ENCODE results near the gene E2F6.
"Not testable (repeated sequence)": the region's sequence is repeated elsewhere in the genome, so short reads cannot be mapped to it uniquely, and the experiment has no call there.

E2F6 gene

GRCh38 chr2:11407413-11407812 is 58.5 kb downstream of the E2F6 start:
- DNase-seq = no peak
- Mint-ChIP-seq H3K27ac (no peak overlapping the region), H3K4me3 (no peak overlapping the region), H3K36me3 (no peaks in the 10 kb centered on the region), H3K9me3 (no peaks in the 10 kb centered on the region), H3K27me3 (peaks cover 19% of the 10 kb centered on the region), H3K4me1 (peaks cover 3% of the 10 kb centered on the region)
- CTCF ChIA-PET = interaction anchor here (1.0 kb wide), 1 partner anchor 11 kb away, joined by 3 read pairs; no protein-coding TSS in a partner anchor

- no peaks in the 10 kb centered on the region for H3K36me3 Mint-ChIP-seq
- peaks cover 3% of the 10 kb centered on the region for H3K4me1 Mint-ChIP-seq
- DNase-seq = no peak
- no peak overlapping the region for H3K4me3 Mint-ChIP-seq
- H3K27me3 Mint-ChIP-seq = peaks cover 19% of the 10 kb centered on the region
- no peaks in the 10 kb centered on the region for H3K9me3 Mint-ChIP-seq
- no peak overlapping the region for H3K27ac Mint-ChIP-seq
- CTCF ChIA-PET = interaction anchor here (1.0 kb wide), 1 partner anchor 11 kb away, joined by 3 read pairs; no protein-coding TSS in a partner anchor
Measured at GRCh38 chr2:11406958-11407381, 59.0 kb downstream of the E2F6 start.

GRCh38 chr2:11406267-11406957 is 59.5 kb downstream of the E2F6 start:
- CTCF ChIA-PET = no interaction called here
- Mint-ChIP-seq H3K27me3 (peaks cover 16% of the 10 kb centered on the region), H3K4me3 (no peak overlapping the region), H3K36me3 (no peaks in the 10 kb centered on the region), H3K27ac (no peak overlapping the region), H3K9me3 (no peaks in the 10 kb centered on the region), H3K4me1 (peaks cover 3% of the 10 kb centered on the region)
- no peak for DNase-seq

GRCh38 chr2:11405599-11406266 is 60.2 kb downstream of the E2F6 start:
- Mint-ChIP-seq H3K27me3 (peaks cover 11% of the 10 kb centered on the region), H3K4me3 (no peak overlapping the region), H3K36me3 (no peaks in the 10 kb centered on the region), H3K4me1 (peaks cover 3% of the 10 kb centered on the region), H3K9me3 (no peaks in the 10 kb centered on the region), H3K27ac (no peak overlapping the region)
- no peak for DNase-seq
- CTCF ChIA-PET = no interaction called here

- DNase-seq, H3K36me3 Mint-ChIP-seq, CTCF ChIA-PET, H3K9me3 Mint-ChIP-seq, H3K4me1 Mint-ChIP-seq, H3K4me3 Mint-ChIP-seq, H3K27ac Mint-ChIP-seq: not testable (repeated sequence)
- peaks cover 17% of the 10 kb centered on the region for H3K27me3 Mint-ChIP-seq
Measured at GRCh38 chr2:11405074-11405406, 60.9 kb downstream of the E2F6 start.

GRCh38 chr2:11404376-11405073 is 61.4 kb downstream of the E2F6 start:
- no peak for DNase-seq
- Mint-ChIP-seq H3K27me3 (peaks cover 22% of the 10 kb centered on the region), H3K27ac (no peak overlapping the region), H3K36me3 (no peaks in the 10 kb centered on the region), H3K4me1 (peaks cover 3% of the 10 kb centered on the region), H3K4me3 (no peak overlapping the region), H3K9me3 (no peaks in the 10 kb centered on the region)
- CTCF ChIA-PET = no interaction called here

DNA sequence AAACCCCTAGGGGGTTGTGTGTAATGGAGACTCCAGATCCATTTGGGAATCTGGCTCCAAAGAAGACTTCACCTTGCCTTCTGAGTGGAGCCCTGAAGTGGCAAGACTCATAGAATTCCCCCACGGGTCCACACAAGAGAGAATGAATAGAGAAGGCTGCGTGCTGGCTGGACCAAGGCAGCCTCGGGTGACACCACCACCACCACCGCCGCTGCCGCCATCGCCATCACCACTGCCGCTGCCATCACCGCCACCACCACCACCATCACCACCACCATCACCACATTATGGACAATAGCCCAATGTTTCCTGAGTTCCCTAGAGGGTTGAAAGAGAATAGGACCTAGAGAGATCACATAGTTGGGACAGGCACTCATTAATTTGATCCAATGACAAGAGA is 63.5 kb downstream of the E2F6 start:
- CTCF ChIA-PET = no interaction called here
- H3K4me3 Mint-ChIP-seq = no peak overlapping the region
- no peak for DNase-seq
- H3K27ac Mint-ChIP-seq = no peak overlapping the region
- H3K4me1 Mint-ChIP-seq = peaks cover 3% of the 10 kb centered on the region
- H3K27me3 Mint-ChIP-seq = peaks cover 23% of the 10 kb centered on the region
- no peaks in the 10 kb centered on the region for H3K36me3 Mint-ChIP-seq
- no peaks in the 10 kb centered on the region for H3K9me3 Mint-ChIP-seq

- peaks cover 3% of the 10 kb centered on the region for H3K4me1 Mint-ChIP-seq
- no peaks in the 10 kb centered on the region for H3K9me3 Mint-ChIP-seq
- DNase-seq = no peak
- no peak overlapping the region for H3K27ac Mint-ChIP-seq
- CTCF ChIA-PET = no interaction called here
- no peak overlapping the region for H3K4me3 Mint-ChIP-seq
- no peaks in the 10 kb centered on the region for H3K36me3 Mint-ChIP-seq
- peaks cover 15% of the 10 kb centered on the region for H3K27me3 Mint-ChIP-seq
Measured at GRCh38 chr2:11399438-11399762, 66.6 kb downstream of the E2F6 start.

DNA sequence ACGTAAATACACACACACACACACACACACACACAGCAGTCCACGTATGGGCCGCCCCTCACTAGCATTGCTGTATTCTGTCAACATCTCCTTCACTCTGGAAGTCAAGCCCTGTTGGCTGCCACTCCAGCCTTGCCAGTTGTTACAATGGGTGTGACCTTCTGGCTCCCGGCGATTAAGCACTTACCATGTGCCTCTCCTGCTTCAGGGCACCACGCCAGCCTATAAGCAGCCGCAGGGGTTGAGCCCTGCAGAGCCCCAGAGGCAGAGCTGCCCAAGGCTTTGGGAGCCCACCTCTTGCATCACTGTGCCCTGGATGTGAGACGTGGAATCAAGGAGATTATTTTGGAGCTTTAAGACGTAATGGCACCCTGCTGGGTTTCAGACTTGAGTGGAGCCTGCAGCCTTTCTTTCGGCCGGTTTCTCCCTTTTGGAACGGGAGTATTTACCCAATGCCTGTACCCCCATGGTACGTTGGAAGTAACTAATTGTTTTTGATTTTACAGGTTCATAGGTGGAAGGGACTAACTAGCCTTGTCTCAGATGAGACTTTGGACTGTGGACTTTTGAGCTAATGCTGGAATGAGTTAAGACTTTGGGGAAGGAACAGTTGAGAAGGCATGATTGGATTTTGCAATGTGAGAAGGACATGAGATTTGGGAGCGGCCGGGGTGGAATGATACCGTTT is 67.1 kb downstream of the E2F6 start:
- CTCF ChIA-PET = no interaction called here
- no peaks in the 10 kb centered on the region for H3K36me3 Mint-ChIP-seq
- peaks cover 15% of the 10 kb centered on the region for H3K27me3 Mint-ChIP-seq
- H3K4me3 Mint-ChIP-seq = no peak overlapping the region
- no peak overlapping the region for H3K27ac Mint-ChIP-seq
- H3K9me3 Mint-ChIP-seq = no peaks in the 10 kb centered on the region
- H3K4me1 Mint-ChIP-seq = peaks cover under 1% of the 10 kb centered on the region
- DNase-seq = no peak

DNA sequence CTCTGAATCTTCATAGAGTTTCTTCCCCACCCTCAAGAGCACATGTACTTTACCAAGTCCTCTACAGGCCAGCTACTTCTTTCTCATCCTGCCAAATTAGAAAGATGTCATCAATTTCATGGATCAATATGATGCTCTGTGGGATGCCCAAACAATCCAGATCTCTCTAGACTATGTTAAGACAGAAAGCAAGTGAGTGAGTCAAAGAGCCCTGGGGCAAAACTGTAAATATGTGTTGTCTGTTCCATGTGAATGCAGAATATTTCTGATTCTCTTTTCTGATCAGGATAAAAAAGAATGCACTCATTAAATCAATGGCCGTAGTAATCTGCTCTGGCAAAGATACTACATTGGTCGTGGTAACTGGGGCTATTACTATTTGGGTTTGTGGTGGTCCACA is 68.4 kb downstream of the E2F6 start:
- Mint-ChIP-seq H3K27ac (no peak overlapping the region), H3K9me3 (no peaks in the 10 kb centered on the region), H3K36me3 (no peaks in the 10 kb centered on the region), H3K4me3 (no peak overlapping the region), H3K27me3 (peaks cover 15% of the 10 kb centered on the region), H3K4me1 (no peaks in the 10 kb centered on the region)
- DNase-seq = no peak
- CTCF ChIA-PET = no interaction called here

DNA sequence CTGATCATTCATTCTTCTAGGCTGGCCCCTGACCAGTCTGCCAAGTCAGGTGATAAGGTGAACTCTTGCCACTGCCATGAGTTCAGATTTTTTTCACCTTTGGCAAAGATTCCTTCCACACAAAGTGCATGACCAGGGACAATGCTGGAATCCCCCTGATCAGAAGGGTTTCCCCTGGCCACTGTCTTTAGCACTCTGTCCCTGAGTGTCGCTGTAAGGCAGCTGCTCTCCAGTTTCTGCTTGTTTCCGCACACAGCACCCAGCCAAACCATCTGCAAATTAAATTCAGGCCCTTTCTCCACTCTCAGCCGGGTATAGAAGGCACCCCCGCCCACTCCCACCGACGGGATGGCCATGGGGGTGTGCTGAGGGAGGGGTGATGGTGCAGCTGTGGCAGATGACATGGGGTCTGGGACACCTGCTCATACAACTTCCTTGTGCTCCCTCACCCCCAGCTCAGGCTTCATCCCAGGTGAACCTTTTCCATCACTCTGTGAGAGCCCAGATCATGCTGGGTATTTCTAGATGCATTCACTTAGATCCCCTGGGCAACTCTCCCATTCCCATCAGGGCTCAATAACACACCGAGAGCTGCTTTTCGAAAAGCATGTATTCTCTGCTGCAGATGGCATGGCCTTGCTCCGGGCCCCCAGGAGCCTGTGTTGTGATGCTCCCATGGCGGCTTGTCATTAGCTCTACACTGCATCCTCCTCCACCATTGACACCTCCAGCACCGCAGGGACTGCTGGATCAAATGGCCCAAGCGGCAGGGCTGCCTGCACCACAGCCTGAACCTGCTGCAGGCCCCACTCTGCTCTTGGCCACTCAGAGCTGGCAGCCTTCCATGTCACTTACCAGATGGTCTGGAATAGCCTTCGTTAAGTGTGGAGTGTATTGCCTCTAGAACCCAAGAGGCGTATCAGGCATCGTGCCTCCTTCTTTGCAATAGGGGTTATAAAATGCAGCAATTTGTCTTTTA is 69.2 kb downstream of the E2F6 start:
- H3K27ac Mint-ChIP-seq = no peak overlapping the region
- no peaks in the 10 kb centered on the region for H3K36me3 Mint-ChIP-seq
- peaks cover 15% of the 10 kb centered on the region for H3K27me3 Mint-ChIP-seq
- no peak for DNase-seq
- H3K9me3 Mint-ChIP-seq = no peaks in the 10 kb centered on the region
- CTCF ChIA-PET = no interaction called here
- H3K4me1 Mint-ChIP-seq = no peaks in the 10 kb centered on the region
- H3K4me3 Mint-ChIP-seq = no peak overlapping the region

GRCh38 chr2:11396021-11396420 is 69.9 kb downstream of the E2F6 start:
- Mint-ChIP-seq H3K27ac (no peak overlapping the region), H3K36me3 (no peaks in the 10 kb centered on the region), H3K4me1 (no peaks in the 10 kb centered on the region), H3K4me3 (no peak overlapping the region), H3K9me3 (no peaks in the 10 kb centered on the region), H3K27me3 (peaks cover 15% of the 10 kb centered on the region)
- CTCF ChIA-PET = no interaction called here
- no peak for DNase-seq

DNA sequence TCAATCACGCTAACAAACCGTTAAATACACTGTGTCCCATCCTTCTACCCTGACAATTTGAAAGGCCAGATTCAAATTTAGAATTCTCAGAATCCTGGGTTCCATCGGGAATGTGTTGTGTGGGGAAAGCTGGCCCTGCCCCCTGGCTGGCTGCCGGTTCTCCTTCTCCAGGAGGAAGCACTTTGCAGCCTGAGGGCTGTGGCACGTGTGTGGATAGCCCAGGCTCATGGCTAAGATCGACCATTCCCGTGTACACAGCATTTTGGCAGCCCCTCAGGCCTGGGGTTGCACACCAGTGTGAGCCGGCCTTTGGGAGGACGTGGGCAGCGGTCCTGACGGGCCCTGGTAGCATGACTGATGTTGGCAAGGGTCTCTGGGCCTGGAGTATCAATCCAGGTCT is 70.6 kb downstream of the E2F6 start:
- Mint-ChIP-seq H3K36me3 (no peaks in the 10 kb centered on the region), H3K27me3 (peaks cover 12% of the 10 kb centered on the region), H3K4me1 (no peaks in the 10 kb centered on the region), H3K27ac (no peak overlapping the region), H3K4me3 (no peak overlapping the region), H3K9me3 (no peaks in the 10 kb centered on the region)
- CTCF ChIA-PET = no interaction called here
- DNase-seq = no peak

Measured in activated naive CD4-positive, alpha-beta T cell treated with anti-CD3 and anti-CD28 coated beads, Interleukin-2, amount 10 ng/mL, durations not matched to agents 7 days and 5 days (primary cell).